Measurements from ENCODE around the gene ZCCHC2.

The ZCCHC2 gene

DNA sequence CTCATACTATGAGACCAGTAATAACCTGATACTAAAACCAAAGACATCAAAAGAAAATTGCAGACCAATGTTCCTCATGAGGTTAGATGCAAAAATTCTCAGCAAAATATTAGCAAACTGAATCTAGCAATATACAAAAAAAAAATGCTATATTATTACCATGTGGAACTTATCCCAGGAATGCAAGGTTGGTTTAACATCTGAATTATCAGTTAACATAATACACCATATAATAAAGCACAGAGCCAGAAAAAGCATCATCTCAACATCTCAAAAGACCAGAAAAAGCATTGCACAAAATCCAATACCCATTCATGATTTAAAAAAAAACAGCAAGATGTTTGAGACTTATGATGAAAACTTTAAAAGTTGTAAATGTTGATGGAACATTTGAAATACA, 8.3 kb upstream of the ZCCHC2 start:
- H3K27me3 ChIP-seq (replicated peaks; ENCODE audit: control insufficient read depth, insufficient read depth, low read length), result no peaks in the 10 kb centered on the region
- no peak overlapping the region for H3K4me3 ChIP-seq (ENCODE audit: low read length)
- H3K9me3 ChIP-seq (ENCODE audit: control insufficient read depth, low read length), result peaks cover 35% of the 10 kb centered on the region
- no peaks in the 10 kb centered on the region for H3K36me3 ChIP-seq (ENCODE audit: control insufficient read depth, insufficient read depth, low read length, severe bottlenecking)
- DNase-seq (ENCODE audit: low read depth), result no peak
- H3K9ac ChIP-seq (ENCODE audit: low read length), result no peak overlapping the region
- no peaks in the 10 kb centered on the region for H3K4me1 ChIP-seq (ENCODE audit: control insufficient read depth, insufficient read depth, low read length)

DNA sequence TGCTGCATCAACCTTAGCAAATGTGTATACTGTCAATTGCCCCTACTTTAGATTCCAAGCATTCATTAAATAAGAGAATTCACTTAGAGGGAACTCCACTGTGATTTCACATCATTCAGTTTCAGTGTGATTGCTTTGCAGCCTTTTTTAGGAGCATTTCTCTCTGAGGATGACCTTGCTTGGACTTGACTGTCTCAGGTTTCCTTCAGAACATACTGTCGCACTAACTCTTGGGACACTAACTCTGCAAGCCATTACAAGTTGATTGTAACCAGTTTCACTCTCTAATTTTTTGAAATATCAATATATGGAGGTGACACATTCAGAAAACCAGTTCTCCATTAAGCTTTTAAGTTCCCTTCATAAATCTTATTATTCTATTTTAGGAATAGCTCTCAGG, 6.6 kb upstream of the ZCCHC2 start:
- Histone ChIP-seq H3K27me3 (replicated peaks; ENCODE audit: control insufficient read depth, insufficient read depth, low read length) (no peaks in the 10 kb centered on the region), H3K36me3 (ENCODE audit: control insufficient read depth, insufficient read depth, low read length, severe bottlenecking) (no peaks in the 10 kb centered on the region), H3K4me1 (ENCODE audit: control insufficient read depth, insufficient read depth, low read length) (peaks cover under 1% of the 10 kb centered on the region), H3K9ac (ENCODE audit: low read length) (no peak overlapping the region), H3K4me3 (ENCODE audit: low read length) (no peak overlapping the region), H3K9me3 (ENCODE audit: control insufficient read depth, low read length) (peaks cover 35% of the 10 kb centered on the region)
- DNase-seq (ENCODE audit: low read depth), result no peak

DNA sequence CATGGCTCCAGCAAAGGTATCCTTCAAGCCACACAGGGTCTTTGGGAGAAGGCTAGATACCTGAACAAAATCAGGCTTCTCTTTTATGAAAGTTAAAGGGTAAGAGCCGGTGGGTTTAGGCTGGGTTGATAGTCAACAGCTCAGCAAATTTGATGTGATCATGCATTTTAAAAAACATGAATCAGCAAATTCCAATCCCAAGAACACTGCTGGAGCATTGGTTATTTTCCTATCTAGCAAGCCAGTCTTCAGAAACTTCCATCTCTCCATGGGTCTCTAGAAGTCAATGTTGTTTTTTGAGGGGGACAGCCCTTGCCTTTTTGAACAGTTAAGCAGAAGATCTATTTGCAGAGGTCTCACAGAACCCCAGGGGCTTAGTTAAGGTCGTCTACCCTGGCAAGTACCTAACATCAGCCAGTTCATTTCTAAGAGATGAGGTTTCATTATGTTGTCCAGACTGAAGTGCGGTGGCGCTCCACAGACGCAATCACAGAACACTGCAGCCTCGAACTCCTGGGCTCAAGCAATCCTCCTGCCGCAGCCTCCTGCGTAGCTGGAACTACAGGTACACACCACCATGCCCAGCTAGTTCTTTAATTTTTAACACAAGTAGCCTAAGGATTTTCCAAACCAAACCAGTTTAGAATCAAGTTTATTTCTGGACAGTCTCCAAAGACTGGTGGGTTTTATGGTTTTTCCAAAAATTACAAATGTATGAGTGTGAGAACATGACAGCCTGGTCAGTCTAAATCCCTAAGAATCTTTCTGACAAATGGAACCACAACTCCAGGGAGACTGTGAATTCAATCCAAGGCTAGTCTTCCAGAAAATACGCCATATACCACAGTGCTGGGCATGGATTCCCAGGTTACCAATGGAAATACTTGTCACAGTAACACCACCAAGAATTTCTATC, 4.1 kb upstream of the ZCCHC2 start:
- peaks cover 13% of the 10 kb centered on the region for H3K9me3 ChIP-seq (ENCODE audit: control insufficient read depth, low read length)
- no peaks in the 10 kb centered on the region for H3K27me3 ChIP-seq (replicated peaks; ENCODE audit: control insufficient read depth, insufficient read depth, low read length)
- H3K4me1 ChIP-seq (ENCODE audit: control insufficient read depth, insufficient read depth, low read length), result peaks cover 6% of the 10 kb centered on the region
- H3K36me3 ChIP-seq (ENCODE audit: control insufficient read depth, insufficient read depth, low read length, severe bottlenecking), result no peaks in the 10 kb centered on the region
- H3K4me3 ChIP-seq (ENCODE audit: low read length), result no peak overlapping the region
- DNase-seq (ENCODE audit: low read depth), result no peak
- no peak overlapping the region for H3K9ac ChIP-seq (ENCODE audit: low read length)

DNA sequence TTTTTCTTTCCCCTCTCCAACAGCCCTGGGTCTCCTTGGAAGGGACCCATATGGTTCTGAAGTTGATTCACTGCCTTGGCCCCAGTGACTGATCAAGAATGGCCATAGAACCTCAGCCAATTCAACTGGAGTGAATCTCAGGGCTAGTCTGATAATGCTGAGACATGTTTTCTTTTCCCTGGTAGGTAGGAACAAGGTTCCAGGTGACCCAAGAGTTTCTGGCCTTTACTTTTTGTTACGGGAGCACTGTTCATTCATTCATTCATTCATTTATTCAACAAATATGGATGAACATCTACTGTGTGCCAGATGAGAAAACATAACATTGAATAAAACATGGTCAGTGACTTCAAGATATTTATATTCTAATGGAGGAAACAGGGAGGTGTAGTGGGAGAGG, 3.1 kb upstream of the ZCCHC2 start:
- H3K27me3 ChIP-seq (replicated peaks; ENCODE audit: control insufficient read depth, insufficient read depth, low read length), result no peaks in the 10 kb centered on the region
- DNase-seq (ENCODE audit: low read depth), result no peak
- H3K4me3 ChIP-seq (ENCODE audit: low read length), result no peak overlapping the region
- H3K9ac ChIP-seq (ENCODE audit: low read length), result no peak overlapping the region
- peaks cover 4% of the 10 kb centered on the region for H3K9me3 ChIP-seq (ENCODE audit: control insufficient read depth, low read length)
- no peaks in the 10 kb centered on the region for H3K36me3 ChIP-seq (ENCODE audit: control insufficient read depth, insufficient read depth, low read length, severe bottlenecking)
- peaks cover 7% of the 10 kb centered on the region for H3K4me1 ChIP-seq (ENCODE audit: control insufficient read depth, insufficient read depth, low read length)

DNA sequence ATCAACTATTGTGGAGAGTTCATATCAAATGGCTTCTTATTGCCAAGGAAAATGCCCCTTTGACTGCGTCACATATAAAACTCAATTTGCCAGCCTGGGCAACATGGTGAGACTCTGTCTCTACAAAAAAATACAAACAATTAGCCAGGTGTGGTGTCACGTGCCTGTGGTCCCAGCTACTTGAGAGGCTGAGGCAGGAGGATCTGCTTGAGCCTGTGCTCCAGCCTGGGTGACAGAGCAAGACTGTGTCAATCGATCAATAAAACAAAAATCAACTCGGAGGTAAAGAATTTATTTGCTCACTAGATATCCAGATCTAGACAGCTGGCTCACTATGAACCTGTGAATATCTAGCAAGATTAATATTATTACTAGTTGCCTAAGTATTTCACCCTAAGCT, 1.7 kb upstream of the ZCCHC2 start:
- peak overlapping the region; percentile 93 for H3K4me3 ChIP-seq (ENCODE audit: low read length)
- DNase-seq (ENCODE audit: low read depth), result no peak
- peak overlapping the region; percentile 92 for H3K9ac ChIP-seq (ENCODE audit: low read length)
- no peaks in the 10 kb centered on the region for H3K27me3 ChIP-seq (replicated peaks; ENCODE audit: control insufficient read depth, insufficient read depth, low read length)
- no peaks in the 10 kb centered on the region for H3K9me3 ChIP-seq (ENCODE audit: control insufficient read depth, low read length)
- H3K4me1 ChIP-seq (ENCODE audit: control insufficient read depth, insufficient read depth, low read length), result peaks cover 21% of the 10 kb centered on the region
- no peaks in the 10 kb centered on the region for H3K36me3 ChIP-seq (ENCODE audit: control insufficient read depth, insufficient read depth, low read length, severe bottlenecking)

DNA sequence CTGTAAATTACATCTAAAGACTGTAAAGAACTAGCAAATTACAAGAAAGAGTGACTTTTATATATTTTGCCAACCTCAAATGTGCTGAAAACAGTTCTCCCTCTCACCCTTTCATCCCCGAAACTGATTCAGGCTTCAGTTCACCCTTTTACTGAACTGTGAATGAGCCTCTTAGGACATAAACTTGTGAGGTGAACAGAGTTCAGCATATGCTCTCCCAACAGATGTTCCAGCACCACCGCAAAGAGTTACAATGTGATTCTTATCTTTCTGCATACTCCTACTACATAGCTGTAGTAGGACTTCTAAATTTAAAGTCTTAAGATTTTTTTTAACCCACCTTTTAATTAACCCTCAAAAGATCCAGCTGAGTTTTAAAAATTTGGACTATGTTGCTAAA, 1.2 kb upstream of the ZCCHC2 start:
- H3K27me3 ChIP-seq (replicated peaks; ENCODE audit: control insufficient read depth, insufficient read depth, low read length), result no peaks in the 10 kb centered on the region
- H3K9me3 ChIP-seq (ENCODE audit: control insufficient read depth, low read length), result no peaks in the 10 kb centered on the region
- H3K9ac ChIP-seq (ENCODE audit: low read length), result peak overlapping the region; percentile 92
- DNase-seq (ENCODE audit: low read depth), result peak; percentile 6
- H3K4me3 ChIP-seq (ENCODE audit: low read length), result peak overlapping the region; percentile 93
- H3K4me1 ChIP-seq (ENCODE audit: control insufficient read depth, insufficient read depth, low read length), result peaks cover 22% of the 10 kb centered on the region
- no peaks in the 10 kb centered on the region for H3K36me3 ChIP-seq (ENCODE audit: control insufficient read depth, insufficient read depth, low read length, severe bottlenecking)

DNA sequence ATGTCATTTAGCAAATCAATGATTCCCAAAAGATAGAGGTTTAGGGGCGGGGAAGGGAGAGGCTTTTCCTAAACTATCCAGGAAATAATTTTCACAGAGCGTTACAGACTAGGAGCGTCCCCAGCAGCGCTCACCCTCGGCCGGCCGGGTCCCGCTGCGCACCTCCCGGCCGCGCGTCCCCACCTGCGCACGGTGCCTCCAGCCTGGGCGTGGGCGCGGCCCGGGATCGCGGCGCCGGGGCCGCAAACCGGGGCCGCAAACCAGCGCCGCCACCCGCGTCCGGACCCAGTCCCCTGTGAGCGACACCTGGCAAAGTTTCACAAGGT, 684 bp upstream of the ZCCHC2 start:
- Histone ChIP-seq H3K4me3 (ENCODE audit: low read length) (peak overlapping the region; percentile 93), H3K27me3 (replicated peaks; ENCODE audit: control insufficient read depth, insufficient read depth, low read length) (no peaks in the 10 kb centered on the region), H3K9me3 (ENCODE audit: control insufficient read depth, low read length) (no peaks in the 10 kb centered on the region), H3K36me3 (ENCODE audit: control insufficient read depth, insufficient read depth, low read length, severe bottlenecking) (no peaks in the 10 kb centered on the region), H3K4me1 (ENCODE audit: control insufficient read depth, insufficient read depth, low read length) (peaks cover 25% of the 10 kb centered on the region), H3K9ac (ENCODE audit: low read length) (peak overlapping the region; percentile 92)
- no peak for DNase-seq (ENCODE audit: low read depth)

DNA sequence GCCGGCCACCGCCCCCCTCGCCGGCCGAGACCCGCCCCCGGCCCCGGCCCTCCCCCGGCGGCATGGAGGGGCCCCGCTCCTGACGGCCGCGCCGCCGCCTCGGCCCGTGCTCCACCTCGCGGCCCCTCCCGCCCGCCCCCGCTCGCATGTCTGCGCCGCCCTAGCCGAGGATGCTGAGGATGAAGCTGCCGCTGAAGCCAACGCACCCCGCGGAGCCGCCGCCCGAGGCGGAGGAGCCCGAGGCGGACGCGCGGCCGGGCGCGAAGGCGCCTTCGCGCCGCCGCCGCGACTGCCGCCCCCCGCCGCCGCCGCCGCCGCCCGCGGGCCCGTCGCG, 397 bp downstream of the ZCCHC2 start:
- DNase-seq (ENCODE audit: low read depth), result no peak
- peaks cover 34% of the 10 kb centered on the region for H3K4me1 ChIP-seq (ENCODE audit: control insufficient read depth, insufficient read depth, low read length)
- no peaks in the 10 kb centered on the region for H3K36me3 ChIP-seq (ENCODE audit: control insufficient read depth, insufficient read depth, low read length, severe bottlenecking)
- H3K4me3 ChIP-seq (ENCODE audit: low read length), result peak overlapping the region; percentile 93
- no peak overlapping the region for H3K9ac ChIP-seq (ENCODE audit: low read length)
- H3K27me3 ChIP-seq (replicated peaks; ENCODE audit: control insufficient read depth, insufficient read depth, low read length), result no peaks in the 10 kb centered on the region
- no peaks in the 10 kb centered on the region for H3K9me3 ChIP-seq (ENCODE audit: control insufficient read depth, low read length)

DNA sequence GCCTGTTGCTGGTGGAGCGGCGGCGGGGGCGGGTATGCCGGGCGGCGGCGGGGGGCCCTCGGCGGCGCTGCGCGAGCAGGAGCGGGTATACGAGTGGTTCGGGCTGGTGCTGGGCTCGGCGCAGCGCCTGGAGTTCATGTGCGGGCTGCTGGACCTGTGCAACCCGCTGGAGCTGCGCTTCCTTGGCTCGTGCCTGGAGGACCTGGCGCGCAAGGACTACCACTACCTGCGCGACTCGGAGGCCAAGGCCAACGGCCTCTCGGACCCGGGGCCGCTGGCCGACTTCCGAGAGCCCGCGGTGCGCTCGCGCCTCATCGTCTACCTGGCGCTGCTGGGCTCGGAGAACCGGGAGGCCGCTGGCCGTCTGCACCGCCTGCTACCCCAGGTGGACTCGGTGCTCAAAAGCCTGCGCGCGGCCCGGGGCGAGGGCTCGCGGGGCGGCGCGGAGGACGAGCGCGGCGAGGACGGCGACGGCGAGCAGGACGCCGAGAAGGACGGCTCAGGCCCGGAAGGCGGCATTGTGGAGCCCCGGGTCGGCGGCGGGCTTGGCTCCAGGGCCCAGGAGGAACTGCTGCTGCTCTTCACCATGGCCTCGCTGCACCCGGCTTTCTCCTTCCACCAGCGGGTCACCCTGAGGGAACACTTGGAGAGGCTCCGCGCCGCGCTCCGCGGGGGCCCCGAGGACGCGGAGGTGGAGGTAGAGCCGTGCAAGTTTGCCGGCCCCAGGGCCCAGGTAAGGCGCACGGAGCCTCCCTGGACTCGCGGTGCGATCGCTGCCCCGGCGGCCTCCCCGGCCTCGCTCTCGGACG, 1.0 kb downstream of the ZCCHC2 start:
- Histone ChIP-seq H3K4me3 (ENCODE audit: low read length) (peak overlapping the region; percentile 91), H3K27me3 (replicated peaks; ENCODE audit: control insufficient read depth, insufficient read depth, low read length) (no peaks in the 10 kb centered on the region), H3K9me3 (ENCODE audit: control insufficient read depth, low read length) (no peaks in the 10 kb centered on the region), H3K4me1 (ENCODE audit: control insufficient read depth, insufficient read depth, low read length) (peaks cover 34% of the 10 kb centered on the region), H3K36me3 (ENCODE audit: control insufficient read depth, insufficient read depth, low read length, severe bottlenecking) (no peaks in the 10 kb centered on the region), H3K9ac (ENCODE audit: low read length) (peak overlapping the region; percentile 85)
- DNase-seq (ENCODE audit: low read depth), result peak; percentile 73

DNA sequence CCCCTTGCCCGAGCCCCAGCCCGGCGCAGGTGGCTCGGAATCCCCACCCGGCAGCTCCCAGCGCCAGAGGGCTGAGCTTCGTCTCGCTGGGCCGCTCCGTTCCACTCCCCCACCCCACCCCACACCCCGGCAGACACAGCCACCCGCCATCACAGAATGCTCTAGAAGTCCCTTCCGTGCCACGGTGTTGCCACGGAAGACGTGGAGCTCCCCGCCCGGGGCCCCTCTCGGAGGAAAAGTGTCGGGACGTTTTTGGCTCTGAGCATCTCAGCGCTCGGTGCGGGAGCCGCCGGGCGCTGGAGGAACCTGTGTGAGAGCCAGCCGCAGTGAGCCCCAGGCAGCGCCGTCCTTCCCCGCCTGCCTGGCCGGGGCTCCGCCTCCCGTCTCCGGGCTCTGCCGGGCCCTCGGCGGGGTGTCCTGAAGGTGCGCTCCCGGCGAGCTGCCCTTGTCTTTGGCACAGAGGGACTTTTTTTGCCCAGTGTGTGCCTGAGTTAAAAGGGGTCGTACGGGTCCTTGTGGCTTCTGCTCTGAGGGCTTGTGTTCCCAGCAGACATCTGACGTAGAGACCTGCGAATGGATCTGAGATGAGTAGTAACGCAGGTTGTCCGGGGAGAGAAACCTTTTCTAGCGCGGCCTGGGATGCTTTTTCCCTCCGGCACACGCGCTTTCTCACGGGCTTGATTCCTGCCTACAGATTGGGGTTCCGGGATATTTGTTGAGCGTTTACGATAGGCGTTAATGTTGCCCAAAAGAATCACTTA, 1.8 kb downstream of the ZCCHC2 start:
- Histone ChIP-seq H3K4me3 (ENCODE audit: low read length) (peak overlapping the region; percentile 91), H3K9ac (ENCODE audit: low read length) (peak overlapping the region; percentile 85), H3K9me3 (ENCODE audit: control insufficient read depth, low read length) (no peaks in the 10 kb centered on the region), H3K36me3 (ENCODE audit: control insufficient read depth, insufficient read depth, low read length, severe bottlenecking) (no peaks in the 10 kb centered on the region), H3K4me1 (ENCODE audit: control insufficient read depth, insufficient read depth, low read length) (peaks cover 34% of the 10 kb centered on the region), H3K27me3 (replicated peaks; ENCODE audit: control insufficient read depth, insufficient read depth, low read length) (no peaks in the 10 kb centered on the region)
- peak; percentile 79 for DNase-seq (ENCODE audit: low read depth)

DNA sequence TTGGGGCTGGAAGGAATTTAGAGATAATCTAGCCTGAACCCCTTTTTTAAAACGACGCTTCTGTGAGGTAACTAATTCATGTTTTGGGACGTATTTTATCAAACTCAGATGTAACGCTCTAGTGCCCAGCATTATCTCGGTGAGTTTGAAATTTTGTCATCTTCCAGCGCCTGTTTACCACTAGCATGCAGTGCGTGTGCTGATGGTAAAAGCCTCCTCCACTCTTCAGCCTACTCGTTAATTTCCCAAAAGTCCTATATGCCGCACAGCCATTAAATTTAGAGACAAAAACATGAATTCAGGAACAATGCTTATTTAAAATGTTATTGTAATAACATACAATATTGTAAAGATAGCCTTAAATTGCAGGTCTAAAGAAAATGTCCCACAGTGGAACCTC, 2.8 kb downstream of the ZCCHC2 start:
- no peak for DNase-seq (ENCODE audit: low read depth)
- no peaks in the 10 kb centered on the region for H3K36me3 ChIP-seq (ENCODE audit: control insufficient read depth, insufficient read depth, low read length, severe bottlenecking)
- peak overlapping the region; percentile 85 for H3K9ac ChIP-seq (ENCODE audit: low read length)
- no peaks in the 10 kb centered on the region for H3K27me3 ChIP-seq (replicated peaks; ENCODE audit: control insufficient read depth, insufficient read depth, low read length)
- peak overlapping the region; percentile 91 for H3K4me3 ChIP-seq (ENCODE audit: low read length)
- H3K9me3 ChIP-seq (ENCODE audit: control insufficient read depth, low read length), result no peaks in the 10 kb centered on the region
- peaks cover 34% of the 10 kb centered on the region for H3K4me1 ChIP-seq (ENCODE audit: control insufficient read depth, insufficient read depth, low read length)

Data from adipocyte (in vitro differentiated cells).